CD4-positive, alpha-beta memory T cell (primary cell): ENCODE data around the gene ABCD4. TPM values are rescaled to one million over a fixed set of nuclear protein-coding genes. Genes with fewer than 3 reads are reported as not detected.

ENCODE experiments used
- CTCF ChIA-PET: fragments of 350-600 bp; sonication (Branson Sonifier 250); formaldehyde crosslinking; loops from one replicate; lab custom pipeline; 2021; ENCODE audit warnings: inconsistent platforms; ENCODE audit not compliant: partially characterized antibody; lab: Charles Lee
- POLR2A ChIA-PET: fragments of 350-600 bp; sonication (Branson Sonifier 250); formaldehyde crosslinking; loops from one replicate; lab custom pipeline; 2021; ENCODE audit not compliant: partially characterized antibody; lab: Charles Lee
- DNase-seq, 5 donors: peaks; one replicate each; pipeline versions ENCODE4 v3.0.0 to v3.0.0-alpha.2; 2020 to 2022; ENCODE audit warnings: mixed read lengths in 1 of 5
- H3K27ac ChIP-seq: one replicate; pipeline ENCODE4 v1.7.0; 2013; ENCODE audit warnings: low read depth, low read length
- H3K27me3 ChIP-seq: 2 replicates; pipeline ENCODE4 v1.7.0; 2013; ENCODE audit warnings: mild to moderate bottlenecking, low read length, moderate library complexity; ENCODE audit not compliant: insufficient read depth
- H3K36me3 ChIP-seq: 2 replicates; pipeline ENCODE4 v1.7.0; 2013; ENCODE audit warnings: mild to moderate bottlenecking, low read length, moderate library complexity; ENCODE audit not compliant: insufficient read depth
- H3K4me1 ChIP-seq: 2 replicates; pipeline ENCODE4 v1.7.0; 2013; ENCODE audit warnings: mild to moderate bottlenecking, low read length, moderate library complexity; ENCODE audit not compliant: insufficient read depth
- H3K4me3 ChIP-seq, 2 donors: one replicate each; pipeline ENCODE4 v1.7.0; 2013; ENCODE audit warnings: low read length in 2 of 2, mild to moderate bottlenecking in 1 of 2
- H3K9me3 ChIP-seq, 2 donors: one replicate each; pipeline ENCODE4 v1.7.0; 2013; ENCODE audit warnings: low read length in 2 of 2, control low read depth in 1 of 2; ENCODE audit not compliant: control insufficient read depth in 1 of 2
- H3K27ac Mint-ChIP-seq, 7 donors: one replicate each; pipeline ENCODE4 v1.8.0; 2020 to 2021; ENCODE audit warnings: mixed read lengths in 7 of 7, mild to moderate bottlenecking in 6 of 7, inconsistent platforms in 3 of 7, moderate library complexity in 3 of 7
- H3K27me3 Mint-ChIP-seq, 2 donors: one replicate each; pipeline ENCODE4 v1.8.0; 2020 to 2021; ENCODE audit warnings: mixed read lengths in 2 of 2
- H3K36me3 Mint-ChIP-seq, 2 donors: one replicate each; pipeline ENCODE4 v1.8.0; 2020 to 2021; ENCODE audit warnings: mixed read lengths in 2 of 2, inconsistent platforms in 1 of 2, mild to moderate bottlenecking in 1 of 2
- H3K4me1 Mint-ChIP-seq, 4 donors: one replicate each; pipeline ENCODE4 v1.8.0; 2020 to 2021; ENCODE audit warnings: mixed read lengths in 4 of 4, mild to moderate bottlenecking in 1 of 4
- H3K4me3 Mint-ChIP-seq, 8 donors: one replicate each; pipeline ENCODE4 v1.8.0; 2020 to 2021; ENCODE audit warnings: mixed read lengths in 8 of 8, mild to moderate bottlenecking in 7 of 8, moderate library complexity in 6 of 8, inconsistent platforms in 3 of 8
- H3K9me3 Mint-ChIP-seq, 8 donors: one replicate each; pipeline ENCODE4 v1.8.0; 2020 to 2021; ENCODE audit warnings: mixed read lengths in 8 of 8, mild to moderate bottlenecking in 5 of 8, inconsistent platforms in 3 of 8, moderate library complexity in 1 of 8
- intact Hi-C: fragments of 100-400 bp; cut with micrococcal nuclease; formaldehyde crosslinking; loops from one replicate; pipeline ENCODE4 v1.15.1; 2023
- polyA plus RNA-seq, 2 donors: library from polyadenylated mRNA; unstranded; fragments of 300-500 nt; fragmentation: Illumina TruSeq; gene quantifications; one replicate each; pipeline ENCODE4 v1.2.3, GENCODE V29; 2021
- total RNA-seq, 2 experiments: library from RNA; stranded (reverse); gene quantifications; one replicate each; pipeline ENCODE4 v1.2.3, GENCODE V29; 2021

ABCD4 gene
- total and polyA plus RNA-seq, 4 experiments from 2014 or later = 24.8 to 102 (median 63.1) TPM

GRCh38 chr14:74241652-74242017 lies 61.1 kb downstream of the ABCD4 start:
- intact Hi-C loops = no loop called here

GRCh38 chr14:74240794-74241651 lies 61.7 kb downstream of the ABCD4 start:
- CTCF ChIA-PET = interaction anchor here (1.7 kb wide), 1 partner anchor 11 kb away, joined by 4 read pairs; no protein-coding TSS in a partner anchor
- Mint-ChIP-seq H3K9me3 (no peaks in the 10 kb centered on the region), H3K27ac (no peak overlapping the region), H3K4me1 (peaks cover 10 to 35% (median 19%) of the 10 kb centered on the region in 4 donors), H3K36me3 (peaks cover 0 to 4% of the 10 kb centered on the region in 2 donors), H3K4me3 (peak overlapping the region; percentile 53 to 87 (median 76)), H3K27me3 (peaks cover 59 to 70% of the 10 kb centered on the region in 2 donors)
- Histone ChIP-seq H3K36me3 (no peaks in the 10 kb centered on the region), H3K27ac (no peak overlapping the region), H3K4me1 (peaks cover 20% of the 10 kb centered on the region), H3K27me3 (peaks cover 59% of the 10 kb centered on the region), H3K4me3 (peak overlapping the region in 1 of 2 donors; percentile 24), H3K9me3 (no peaks in the 10 kb centered on the region)
- intact Hi-C loops = no loop called here
- POLR2A ChIA-PET = no interaction called here
- DNase-seq = peak in 1 of 5 donors; percentile 16

More at GRCh38 chr14:74241652-74242017, 61.1 kb downstream of the ABCD4 start:
- Histone ChIP-seq H3K4me3 (no peak overlapping the region), H3K27me3 (peaks cover 59% of the 10 kb centered on the region), H3K36me3 (no peaks in the 10 kb centered on the region), H3K9me3 (no peaks in the 10 kb centered on the region), H3K4me1 (peaks cover 20% of the 10 kb centered on the region), H3K27ac (no peak overlapping the region)
- POLR2A ChIA-PET = no interaction called here
- peaks cover 0 to 4% of the 10 kb centered on the region in 2 donors for H3K36me3 Mint-ChIP-seq
- H3K27me3 Mint-ChIP-seq = peaks cover 61 to 72% of the 10 kb centered on the region in 2 donors
- H3K27ac Mint-ChIP-seq = no peak overlapping the region
- H3K4me1 Mint-ChIP-seq = peaks cover 10 to 35% (median 19%) of the 10 kb centered on the region in 4 donors
- no peaks in the 10 kb centered on the region for H3K9me3 Mint-ChIP-seq
- no peak for DNase-seq
- H3K4me3 Mint-ChIP-seq = peak overlapping the region; percentile 44 to 87 (median 74)
- CTCF ChIA-PET = no interaction called here

- Histone ChIP-seq H3K27ac (no peak overlapping the region), H3K4me1 (peaks cover 20% of the 10 kb centered on the region), H3K36me3 (no peaks in the 10 kb centered on the region), H3K27me3 (peaks cover 53% of the 10 kb centered on the region), H3K4me3 (peak overlapping the region in 1 of 2 donors; percentile 24), H3K9me3 (no peaks in the 10 kb centered on the region)
- Mint-ChIP-seq H3K4me1 (peaks cover 10 to 35% (median 19%) of the 10 kb centered on the region in 4 donors), H3K9me3 (no peaks in the 10 kb centered on the region), H3K27me3 (peaks cover 56 to 65% of the 10 kb centered on the region in 2 donors), H3K4me3 (peak overlapping the region; percentile 43 to 87 (median 70)), H3K36me3 (peaks cover 0 to 4% of the 10 kb centered on the region in 2 donors), H3K27ac (no peak overlapping the region)
- no peak for DNase-seq
- intact Hi-C loops = no loop called here
- POLR2A ChIA-PET = no interaction called here
- CTCF ChIA-PET = interaction anchor here (1.7 kb wide), 1 partner anchor 12 kb away, joined by 4 read pairs; no protein-coding TSS in a partner anchor
Observed at GRCh38 chr14:74239848-74240793, 62.6 kb downstream of the ABCD4 start.

GRCh38 chr14:74238974-74239847 lies 63.5 kb downstream of the ABCD4 start, which contains the start of gene VSX2:
TSS of gene VSX2 (plus strand) at chr14:74239449. CDS start at chr14:74239562, 113 bp downstream.
- POLR2A ChIA-PET = no interaction called here
- no peak for DNase-seq
- Mint-ChIP-seq H3K27ac (no peak within 1 kb of the TSS), H3K36me3 (no peaks in the 10 kb centered on the region), H3K27me3 (peaks cover 49 to 63% of the 10 kb centered on the region in 2 donors), H3K4me3 (peak within 1 kb of the TSS in 7 of 8 donors; percentile 43 to 82 (median 61)), H3K9me3 (peaks cover 0 to under 1% (median 0%) of the 10 kb centered on the region in 8 donors), H3K4me1 (peaks cover 10 to 35% (median 19%) of the 10 kb centered on the region in 4 donors)
- Histone ChIP-seq H3K4me1 (peaks cover 20% of the 10 kb centered on the region), H3K36me3 (no peaks in the 10 kb centered on the region), H3K27ac (no peak within 1 kb of the TSS), H3K4me3 (no peak within 1 kb of the TSS), H3K9me3 (no peaks in the 10 kb centered on the region), H3K27me3 (peaks cover 52% of the 10 kb centered on the region)
- intact Hi-C loops = no loop called here
- CTCF ChIA-PET = interaction anchor here (1.7 kb wide), 1 partner anchor 13 kb away, joined by 4 read pairs; no protein-coding TSS in a partner anchor

GRCh38 chr14:74237441-74237840 lies 65.3 kb downstream of the ABCD4 start:
- Histone ChIP-seq H3K36me3 (no peaks in the 10 kb centered on the region), H3K27ac (no peak overlapping the region), H3K4me1 (peaks cover 20% of the 10 kb centered on the region), H3K27me3 (peaks cover 37% of the 10 kb centered on the region), H3K4me3 (no peak overlapping the region), H3K9me3 (no peaks in the 10 kb centered on the region)
- ChIA-PET CTCF (no interaction called here), POLR2A (no interaction called here)
- no peak overlapping the region for H3K4me3 Mint-ChIP-seq
- no peak overlapping the region for H3K27ac Mint-ChIP-seq
- intact Hi-C loops = no loop called here
- H3K27me3 Mint-ChIP-seq = peaks cover 36 to 49% of the 10 kb centered on the region in 2 donors
- H3K36me3 Mint-ChIP-seq = peaks cover 0 to under 1% of the 10 kb centered on the region in 2 donors
- DNase-seq = no peak
- peaks cover 10 to 27% (median 18%) of the 10 kb centered on the region in 4 donors for H3K4me1 Mint-ChIP-seq
- H3K9me3 Mint-ChIP-seq = peaks cover 0 to 9% (median under 1%) of the 10 kb centered on the region in 8 donors
